Astrocyte (in vitro differentiated cells and primary cell): Measurements from ENCODE around the gene SOX5. TPM values are rescaled to one million over a fixed set of nuclear protein-coding genes. Genes with fewer than 3 reads are reported as not detected.

Source experiments
- DNase-seq: peaks from one replicate; pipeline ENCODE4 v3.0.0-alpha.2; 2010; ENCODE audit warnings: low read depth
- FAIRE-seq: peaks from 2 replicates; lab custom pipeline; 2011; peaks lifted over from hg19 to GRCh38; lab: Jason Lieb, UNC
- H2AFZ ChIP-seq: 2 replicates; pipeline ENCODE4 v1.6.0; 2012; ENCODE audit warnings: low read depth, low read length, inconsistent platforms
- H3K27ac ChIP-seq: 2 replicates; pipeline ENCODE4 v1.5.1; 2011; ENCODE audit warnings: low read depth, low read length, inconsistent platforms
- H3K27me3 ChIP-seq: 2 replicates; pipeline ENCODE4 v1.6.0; 2011; ENCODE audit warnings: low read length, inconsistent platforms; ENCODE audit not compliant: insufficient read depth
- H3K36me3 ChIP-seq: 2 replicates; pipeline ENCODE4 v1.5.1; 2011; ENCODE audit warnings: low read length, inconsistent platforms; ENCODE audit not compliant: insufficient read depth
- H3K4me1 ChIP-seq: 2 replicates; pipeline ENCODE4 v1.5.1; 2011; ENCODE audit warnings: low read length, inconsistent platforms; ENCODE audit not compliant: insufficient read depth
- H3K4me2 ChIP-seq: 2 replicates; pipeline ENCODE4 v1.6.0; 2012; ENCODE audit warnings: low read length, inconsistent platforms
- H3K4me3 ChIP-seq: 2 replicates; pipeline ENCODE4 v1.5.1; 2011; ENCODE audit warnings: low read depth, mild to moderate bottlenecking, low read length, inconsistent platforms; ENCODE audit not compliant: insufficient read depth
- H3K79me2 ChIP-seq: 2 replicates; pipeline ENCODE4 v1.6.0; 2012; ENCODE audit warnings: mild to moderate bottlenecking, low read length, inconsistent platforms; ENCODE audit not compliant: insufficient read depth
- H3K9ac ChIP-seq: 2 replicates; pipeline ENCODE4 v1.6.0; 2012; ENCODE audit warnings: mild to moderate bottlenecking, low read length, inconsistent platforms
- H3K9me3 ChIP-seq: 2 replicates; pipeline ENCODE4 v1.5.1; 2012; ENCODE audit warnings: low read depth, mild to moderate bottlenecking, low read length, inconsistent platforms; ENCODE audit not compliant: insufficient read depth
- H4K20me1 ChIP-seq: 2 replicates; pipeline ENCODE4 v1.6.0; 2012; ENCODE audit warnings: low read length, inconsistent platforms; ENCODE audit not compliant: insufficient read depth
- H3K27ac Mint-ChIP-seq: one replicate; pipeline ENCODE4 v1.8.0; 2021; ENCODE audit warnings: mild to moderate bottlenecking, mixed read lengths; ENCODE audit not compliant: unreplicated experiment
- H3K27me3 Mint-ChIP-seq: one replicate; pipeline ENCODE4 v1.8.0; 2021; ENCODE audit warnings: low read depth, mixed read lengths; ENCODE audit not compliant: unreplicated experiment
- H3K36me3 Mint-ChIP-seq: one replicate; pipeline ENCODE4 v1.8.0; 2021; ENCODE audit warnings: low read depth, mixed read lengths; ENCODE audit not compliant: unreplicated experiment
- H3K4me1 Mint-ChIP-seq: one replicate; pipeline ENCODE4 v1.8.0; 2021; ENCODE audit warnings: low read depth, mixed read lengths; ENCODE audit not compliant: unreplicated experiment
- H3K4me3 Mint-ChIP-seq: one replicate; pipeline ENCODE4 v1.8.0; 2021; ENCODE audit warnings: mild to moderate bottlenecking, moderate library complexity, mixed read lengths; ENCODE audit not compliant: unreplicated experiment
- H3K9me3 Mint-ChIP-seq: one replicate; pipeline ENCODE4 v1.8.0; 2021; ENCODE audit warnings: mild to moderate bottlenecking, mixed read lengths; ENCODE audit not compliant: unreplicated experiment
- CTCF ChIP-seq: IDR thresholded peaks from 2 replicates; pipeline ENCODE4 v1.5.1; 2011; ENCODE audit warnings: low read depth, mild to moderate bottlenecking, inconsistent platforms, low read length, moderate library complexity; ENCODE audit not compliant: insufficient read depth
- EZH2 ChIP-seq: IDR thresholded peaks from 2 replicates; pipeline ENCODE4 v1.6.1; 2012; ENCODE audit warnings: mild to moderate bottlenecking, low read length, inconsistent platforms; ENCODE audit not compliant: insufficient read depth
- total RNA-seq: library from RNA; stranded (reverse); gene quantifications from 2 replicates; pipeline ENCODE4 v1.2.1, GENCODE V29; 2021

SOX5 gene
- total RNA-seq, 1 donor from 2014 or later, result 13.7 TPM

- TF ChIP-seq EZH2, result no peak
- TF ChIP-seq CTCF, result no peak
- H3K4me1 ChIP-seq, result no peaks in the 10 kb centered on the region
- H3K36me3 Mint-ChIP-seq, result peaks cover 1% of the 10 kb centered on the region
- no peak overlapping the region for H3K4me3 ChIP-seq
- FAIRE-seq, result no peak
- no peaks in the 10 kb centered on the region for H3K36me3 ChIP-seq
- no peaks in the 10 kb centered on the region for H3K79me2 ChIP-seq
- no peaks in the 10 kb centered on the region for H3K9me3 ChIP-seq
- H3K9me3 Mint-ChIP-seq, result no peaks in the 10 kb centered on the region
- H3K27me3 Mint-ChIP-seq, result no peaks in the 10 kb centered on the region
- H3K27ac Mint-ChIP-seq, result no peak overlapping the region
- no peak overlapping the region for H3K4me2 ChIP-seq
- no peaks in the 10 kb centered on the region for H4K20me1 ChIP-seq
- H2AFZ ChIP-seq, result no peak overlapping the region
- no peak overlapping the region for H3K9ac ChIP-seq
- no peak overlapping the region for H3K27ac ChIP-seq
- DNase-seq, result no peak
- no peak overlapping the region for H3K4me3 Mint-ChIP-seq
- no peaks in the 10 kb centered on the region for H3K27me3 ChIP-seq
- H3K4me1 Mint-ChIP-seq, result no peaks in the 10 kb centered on the region
Measured at GRCh38 chr12:23704992-23705943, 244.2 kb downstream of the SOX5 start.

DNA sequence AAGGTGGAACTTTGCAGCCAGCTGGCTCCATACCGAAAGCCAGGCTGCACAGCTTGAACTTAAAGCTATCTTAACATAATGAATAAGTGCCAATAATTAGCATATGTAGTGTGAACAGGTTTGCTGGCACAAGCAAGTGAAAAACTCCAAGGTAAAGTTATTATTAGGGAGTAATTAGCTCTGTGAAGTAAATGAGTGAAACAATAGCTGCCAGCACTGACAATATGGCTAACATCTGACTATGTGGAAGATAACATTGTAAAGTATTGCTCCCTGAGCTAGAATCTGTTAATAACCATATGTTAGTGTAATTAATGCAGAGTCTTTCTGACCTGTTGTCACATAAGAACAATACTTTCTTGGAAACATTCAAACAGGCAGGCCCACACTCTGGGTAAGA, 246.4 kb downstream of the SOX5 start:
- Histone ChIP-seq H3K4me3 (no peak overlapping the region), H4K20me1 (no peaks in the 10 kb centered on the region), H3K27ac (no peak overlapping the region), H3K9me3 (no peaks in the 10 kb centered on the region), H3K4me2 (no peak overlapping the region), H3K27me3 (no peaks in the 10 kb centered on the region), H3K79me2 (no peaks in the 10 kb centered on the region), H3K36me3 (no peaks in the 10 kb centered on the region), H2AFZ (no peak overlapping the region), H3K4me1 (no peaks in the 10 kb centered on the region), H3K9ac (no peak overlapping the region)
- no peak overlapping the region for H3K4me3 Mint-ChIP-seq
- FAIRE-seq, result no peak
- no peak for DNase-seq
- TF ChIP-seq EZH2 (no peak), CTCF (no peak)
- no peaks in the 10 kb centered on the region for H3K9me3 Mint-ChIP-seq
- no peaks in the 10 kb centered on the region for H3K4me1 Mint-ChIP-seq
- no peaks in the 10 kb centered on the region for H3K36me3 Mint-ChIP-seq
- no peak overlapping the region for H3K27ac Mint-ChIP-seq
- H3K27me3 Mint-ChIP-seq, result no peaks in the 10 kb centered on the region

- Mint-ChIP-seq H3K36me3 (no peaks in the 10 kb centered on the region), H3K27me3 (no peaks in the 10 kb centered on the region), H3K9me3 (no peaks in the 10 kb centered on the region), H3K4me1 (no peaks in the 10 kb centered on the region), H3K4me3 (no peak overlapping the region), H3K27ac (no peak overlapping the region)
- Histone ChIP-seq H3K36me3 (no peaks in the 10 kb centered on the region), H3K27me3 (no peaks in the 10 kb centered on the region), H3K4me2 (no peak overlapping the region), H4K20me1 (no peaks in the 10 kb centered on the region), H2AFZ (no peak overlapping the region), H3K4me3 (no peak overlapping the region), H3K9ac (no peak overlapping the region), H3K27ac (no peak overlapping the region), H3K4me1 (no peaks in the 10 kb centered on the region), H3K9me3 (no peaks in the 10 kb centered on the region), H3K79me2 (no peaks in the 10 kb centered on the region)
- TF ChIP-seq EZH2 (no peak), CTCF (no peak)
- no peak for DNase-seq
- FAIRE-seq, result no peak
Measured at GRCh38 chr12:23699031-23699430, 250.4 kb downstream of the SOX5 start.
